Body of pancreas (tissue), 4 donors: Measurements from ENCODE around the gene GALNT9. TPM values are rescaled to one million over a fixed set of nuclear protein-coding genes. Genes with fewer than 3 reads are reported as not detected.

Source experiments
- ATAC-seq: fragments of 150-250 bp; one replicate; pipeline ENCODE4 v1.9.1; 2016
- DNase-seq, 4 donors: peaks; one replicate each; pipeline ENCODE4 v3.0.0-alpha.2; 2019
- H3K27ac ChIP-seq, 4 donors: fragments of 200-600 bp; sonication (generic); 1 replicate in 3 of 4; 2 replicates in 1 of 4; pipeline versions ENCODE4 v1.5.1 to v1.6.1; 2016 to 2019; ENCODE audit warnings: mild to moderate bottlenecking in 1 of 4, mixed read lengths in 1 of 4, moderate library complexity in 1 of 4
- H3K27me3 ChIP-seq, 2 donors: fragments of 200-600 bp; sonication (generic); one replicate each; pipeline ENCODE4 v1.6.0; 2016; ENCODE audit warnings: mild to moderate bottlenecking in 1 of 2
- H3K36me3 ChIP-seq, 2 donors: fragments of 200-600 bp; sonication (generic); replicated peaks in 1 of 2; 2 replicates each; pipeline ENCODE4 v1.5.1; 2016; ENCODE audit warnings: low read depth in 2 of 2; ENCODE audit not compliant: insufficient read depth in 1 of 2
- H3K4me1 ChIP-seq: fragments of 200-600 bp; sonication (generic); one replicate; pipeline ENCODE4 v1.6.0; 2016
- H3K4me3 ChIP-seq, 2 donors: fragments of 200-600 bp; sonication (generic); 1 replicate in 1 of 2; 2 replicates in 1 of 2; pipeline ENCODE4 v1.5.1; 2016 to 2019
- H3K9me3 ChIP-seq, 3 donors: fragments of 200-600 bp; sonication (generic); 1 replicate in 2 of 3; 2 replicates in 1 of 3; pipeline ENCODE4 v1.5.1; 2016
- POLR2A ChIP-seq, 3 donors: fragments of 450-650 bp; IDR thresholded peaks; one replicate each; pipeline ENCODE4 v1.6.1; 2016; ENCODE audit warnings: antibody characterized with exemption in 3 of 3, mild to moderate bottlenecking in 2 of 3
- WGBS, 2 donors: methylation state at CpG; one replicate each; pipeline ENCODE4 v1.1.5; 2017; 5-methylcytosine and 5-hydroxymethylcytosine counted together
- intact Hi-C: fragments of 100-400 bp; cut with DNase I; formaldehyde crosslinking; loops from one replicate; pipeline ENCODE4 v1.15.1; 2023
- total RNA-seq, 2 donors: library from RNA; depleted of rRNA; stranded (reverse); fragments of >200 nt; gene quantifications; one replicate each; pipeline ENCODE4 v1.1.0, GENCODE V29; 2016
- TF ChIP-seq, protein P1 (sequence below), 7 experiments: fragments of 450-650 bp in 4 of 7; fragments of 200-600 bp in 3 of 7; sonication (generic) in 3 of 7; IDR thresholded peaks; one replicate each; pipeline ENCODE4 v1.5.1; 2016 to 2019; ENCODE audit warnings: antibody characterized with exemption in 7 of 7

GALNT9 gene
- total RNA-seq, 2 donors from 2014 or later: not detected

- no peak for ATAC-seq
- intact Hi-C loops: no loop called here
Measured at GRCh38 chr12:132275631-132276030, 53.8 kb downstream of the GALNT9 start.

DNA sequence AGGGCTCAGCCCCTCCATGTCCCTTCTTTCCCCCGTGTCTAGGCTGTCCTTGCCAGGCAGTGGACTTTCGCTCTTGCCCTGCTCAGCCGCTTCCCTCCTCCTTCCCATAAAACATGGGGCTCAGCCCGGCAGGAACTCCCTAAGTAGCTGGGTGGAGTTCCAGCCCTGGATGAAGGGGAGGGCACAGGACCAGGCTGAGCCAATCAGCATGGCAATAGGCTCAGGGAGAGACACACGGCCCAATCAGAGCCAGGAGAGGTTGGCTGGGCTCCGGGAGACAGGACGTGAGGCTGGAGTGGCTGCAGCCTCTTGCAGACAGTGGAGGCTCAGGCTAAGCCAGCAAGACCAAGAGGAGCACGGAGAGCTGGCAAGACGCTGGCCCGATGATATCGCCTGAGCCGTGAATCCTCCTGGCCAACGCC, 54.3 kb downstream of the GALNT9 start:
- intact Hi-C loops: no loop called here
- Histone ChIP-seq H3K36me3 (no peaks in the 10 kb centered on the region), H3K4me1 (no peaks in the 10 kb centered on the region), H3K27me3 (peaks cover 0 to 9% of the 10 kb centered on the region in 2 donors), H3K27ac (no peak overlapping the region), H3K9me3 (no peaks in the 10 kb centered on the region), H3K4me3 (no peak overlapping the region)
- ATAC-seq (no peak), DNase-seq (peak in 1 of 4 donors; percentile 8)
- TF ChIP-seq POLR2A (IDR thresholded peaks at IDR 0.05): no peak
- TF ChIP-seq, protein P1, sequence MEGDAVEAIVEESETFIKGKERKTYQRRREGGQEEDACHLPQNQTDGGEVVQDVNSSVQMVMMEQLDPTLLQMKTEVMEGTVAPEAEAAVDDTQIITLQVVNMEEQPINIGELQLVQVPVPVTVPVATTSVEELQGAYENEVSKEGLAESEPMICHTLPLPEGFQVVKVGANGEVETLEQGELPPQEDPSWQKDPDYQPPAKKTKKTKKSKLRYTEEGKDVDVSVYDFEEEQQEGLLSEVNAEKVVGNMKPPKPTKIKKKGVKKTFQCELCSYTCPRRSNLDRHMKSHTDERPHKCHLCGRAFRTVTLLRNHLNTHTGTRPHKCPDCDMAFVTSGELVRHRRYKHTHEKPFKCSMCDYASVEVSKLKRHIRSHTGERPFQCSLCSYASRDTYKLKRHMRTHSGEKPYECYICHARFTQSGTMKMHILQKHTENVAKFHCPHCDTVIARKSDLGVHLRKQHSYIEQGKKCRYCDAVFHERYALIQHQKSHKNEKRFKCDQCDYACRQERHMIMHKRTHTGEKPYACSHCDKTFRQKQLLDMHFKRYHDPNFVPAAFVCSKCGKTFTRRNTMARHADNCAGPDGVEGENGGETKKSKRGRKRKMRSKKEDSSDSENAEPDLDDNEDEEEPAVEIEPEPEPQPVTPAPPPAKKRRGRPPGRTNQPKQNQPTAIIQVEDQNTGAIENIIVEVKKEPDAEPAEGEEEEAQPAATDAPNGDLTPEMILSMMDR (IDR thresholded peaks at IDR 0.05): no peak
- WGBS, 2 donors: 48 to 60% methylated on average over 10 to 13 of the region's 13 CpGs

More at GRCh38 chr12:132275631-132276030, 53.8 kb downstream of the GALNT9 start:
- H3K27me3 ChIP-seq: peaks cover 0 to 9% of the 10 kb centered on the region in 2 donors
- H3K27ac ChIP-seq: no peak overlapping the region
- TF ChIP-seq, protein P1 (IDR thresholded peaks at IDR 0.05): no peak
- no peak for TF ChIP-seq POLR2A (IDR thresholded peaks at IDR 0.05)
- 67 to 85% methylated on average over 12 to 18 of the region's 18 CpGs for WGBS, 2 donors
- H3K36me3 ChIP-seq: no peaks in the 10 kb centered on the region
- no peaks in the 10 kb centered on the region for H3K9me3 ChIP-seq
- H3K4me3 ChIP-seq: no peak overlapping the region
- DNase-seq: no peak
- no peaks in the 10 kb centered on the region for H3K4me1 ChIP-seq

- intact Hi-C loops: no loop called here
- Histone ChIP-seq H3K27me3 (peaks cover 0 to 9% of the 10 kb centered on the region in 2 donors), H3K36me3 (no peaks in the 10 kb centered on the region), H3K9me3 (no peaks in the 10 kb centered on the region), H3K27ac (no peak overlapping the region), H3K4me1 (no peaks in the 10 kb centered on the region), H3K4me3 (no peak overlapping the region)
- no peak for ATAC-seq
- no peak for DNase-seq
- TF ChIP-seq POLR2A (IDR thresholded peaks at IDR 0.05): no peak
- TF ChIP-seq, protein P1 (IDR thresholded peaks at IDR 0.05): no peak
- WGBS, 2 donors: 63 to 80% methylated on average over 8 to 11 of the region's 11 CpGs
Measured at GRCh38 chr12:132273992-132274334, 55.4 kb downstream of the GALNT9 start.

DNA sequence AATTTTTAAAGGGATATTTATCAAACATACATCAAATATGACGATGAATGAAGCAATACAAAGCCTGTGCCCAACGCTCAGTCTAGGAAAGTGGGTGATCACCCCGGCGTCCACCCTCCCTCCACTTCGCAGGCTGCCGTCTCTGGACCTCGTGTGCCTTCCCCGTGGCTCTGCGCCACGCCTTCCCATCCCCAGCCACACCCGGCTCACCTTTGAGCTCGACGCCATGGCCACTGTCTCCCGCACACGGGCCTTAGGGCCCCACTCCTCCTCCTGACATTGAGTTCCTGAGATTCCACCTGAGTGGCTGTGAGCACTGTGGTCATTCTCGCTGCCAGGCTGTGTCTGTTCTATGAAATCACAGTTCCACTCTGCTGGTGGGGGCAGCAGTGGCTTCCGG, 56.7 kb downstream of the GALNT9 start:
- ATAC-seq (no peak), DNase-seq (no peak)
- Histone ChIP-seq H3K27me3 (peaks cover 0 to 9% of the 10 kb centered on the region in 2 donors), H3K9me3 (no peaks in the 10 kb centered on the region), H3K36me3 (no peaks in the 10 kb centered on the region), H3K4me1 (no peaks in the 10 kb centered on the region), H3K27ac (no peak overlapping the region), H3K4me3 (no peak overlapping the region)
- 65 to 70% methylated on average over 17 of the region's 17 CpGs for WGBS, 2 donors
- intact Hi-C loops: no loop called here
- no peak for TF ChIP-seq POLR2A (IDR thresholded peaks at IDR 0.05)
- TF ChIP-seq, protein P1 (IDR thresholded peaks at IDR 0.05): no peak

- Histone ChIP-seq H3K27me3 (peaks cover 0 to 9% of the 10 kb centered on the region in 2 donors), H3K36me3 (no peaks in the 10 kb centered on the region), H3K4me1 (no peaks in the 10 kb centered on the region), H3K27ac (no peak overlapping the region), H3K4me3 (no peak overlapping the region), H3K9me3 (no peaks in the 10 kb centered on the region)
- intact Hi-C loops: no loop called here
- TF ChIP-seq, protein P1 (IDR thresholded peaks at IDR 0.05): no peak
- no peak for TF ChIP-seq POLR2A (IDR thresholded peaks at IDR 0.05)
- no peak for DNase-seq
- no peak for ATAC-seq
- WGBS, 2 donors: 66 to 81% methylated on average over 4 to 19 of the region's 23 CpGs
Measured at GRCh38 chr12:132271755-132272092, 57.7 kb downstream of the GALNT9 start.
